Fibroblast of mammary gland (primary cell): ENCODE results near the gene MAD2L2.

Source experiments
- DNase-seq: peaks from one replicate; pipeline ENCODE4 v3.0.0-alpha.2; 2010; ENCODE audit warnings: low read depth
- H3K4me3 ChIP-seq: 2 replicates; pipeline ENCODE4 v1.5.1; 2011; ENCODE audit warnings: low read depth, mild to moderate bottlenecking, low read length, moderate library complexity; ENCODE audit not compliant: control insufficient read depth
- TF ChIP-seq, protein P1 (sequence below): conservative IDR thresholded peaks from 2 replicates; pipeline ENCODE4 v1.5.1; 2011; ENCODE audit warnings: low read depth, low read length, inconsistent platforms; ENCODE audit not compliant: control insufficient read depth, insufficient read depth

Gene MAD2L2

DNA sequence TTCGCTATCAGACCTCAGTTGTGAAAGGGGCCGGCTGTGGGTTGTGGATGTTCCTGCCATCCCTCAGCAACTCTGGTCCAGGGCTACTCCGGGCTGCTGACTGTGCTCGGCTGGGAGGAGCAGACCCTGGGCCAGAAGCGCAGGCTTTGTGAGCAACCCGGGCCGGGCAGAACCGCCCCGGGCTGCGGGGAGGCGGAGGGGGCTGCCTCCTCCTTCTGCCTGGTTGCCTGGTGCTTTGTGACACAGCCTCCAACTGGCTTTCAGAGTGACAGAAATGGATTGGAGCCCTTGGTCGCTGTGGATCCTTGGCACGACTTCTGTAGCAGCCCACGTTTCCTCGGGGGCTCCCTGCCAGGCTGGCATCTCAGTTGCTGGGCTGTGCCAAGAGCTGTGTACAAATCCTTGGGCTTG, 20.6 kb upstream of the MAD2L2 start:
- TF ChIP-seq, protein P1, sequence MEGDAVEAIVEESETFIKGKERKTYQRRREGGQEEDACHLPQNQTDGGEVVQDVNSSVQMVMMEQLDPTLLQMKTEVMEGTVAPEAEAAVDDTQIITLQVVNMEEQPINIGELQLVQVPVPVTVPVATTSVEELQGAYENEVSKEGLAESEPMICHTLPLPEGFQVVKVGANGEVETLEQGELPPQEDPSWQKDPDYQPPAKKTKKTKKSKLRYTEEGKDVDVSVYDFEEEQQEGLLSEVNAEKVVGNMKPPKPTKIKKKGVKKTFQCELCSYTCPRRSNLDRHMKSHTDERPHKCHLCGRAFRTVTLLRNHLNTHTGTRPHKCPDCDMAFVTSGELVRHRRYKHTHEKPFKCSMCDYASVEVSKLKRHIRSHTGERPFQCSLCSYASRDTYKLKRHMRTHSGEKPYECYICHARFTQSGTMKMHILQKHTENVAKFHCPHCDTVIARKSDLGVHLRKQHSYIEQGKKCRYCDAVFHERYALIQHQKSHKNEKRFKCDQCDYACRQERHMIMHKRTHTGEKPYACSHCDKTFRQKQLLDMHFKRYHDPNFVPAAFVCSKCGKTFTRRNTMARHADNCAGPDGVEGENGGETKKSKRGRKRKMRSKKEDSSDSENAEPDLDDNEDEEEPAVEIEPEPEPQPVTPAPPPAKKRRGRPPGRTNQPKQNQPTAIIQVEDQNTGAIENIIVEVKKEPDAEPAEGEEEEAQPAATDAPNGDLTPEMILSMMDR: no peak
- H3K4me3 ChIP-seq: no peak overlapping the region
- no peak for DNase-seq

DNA sequence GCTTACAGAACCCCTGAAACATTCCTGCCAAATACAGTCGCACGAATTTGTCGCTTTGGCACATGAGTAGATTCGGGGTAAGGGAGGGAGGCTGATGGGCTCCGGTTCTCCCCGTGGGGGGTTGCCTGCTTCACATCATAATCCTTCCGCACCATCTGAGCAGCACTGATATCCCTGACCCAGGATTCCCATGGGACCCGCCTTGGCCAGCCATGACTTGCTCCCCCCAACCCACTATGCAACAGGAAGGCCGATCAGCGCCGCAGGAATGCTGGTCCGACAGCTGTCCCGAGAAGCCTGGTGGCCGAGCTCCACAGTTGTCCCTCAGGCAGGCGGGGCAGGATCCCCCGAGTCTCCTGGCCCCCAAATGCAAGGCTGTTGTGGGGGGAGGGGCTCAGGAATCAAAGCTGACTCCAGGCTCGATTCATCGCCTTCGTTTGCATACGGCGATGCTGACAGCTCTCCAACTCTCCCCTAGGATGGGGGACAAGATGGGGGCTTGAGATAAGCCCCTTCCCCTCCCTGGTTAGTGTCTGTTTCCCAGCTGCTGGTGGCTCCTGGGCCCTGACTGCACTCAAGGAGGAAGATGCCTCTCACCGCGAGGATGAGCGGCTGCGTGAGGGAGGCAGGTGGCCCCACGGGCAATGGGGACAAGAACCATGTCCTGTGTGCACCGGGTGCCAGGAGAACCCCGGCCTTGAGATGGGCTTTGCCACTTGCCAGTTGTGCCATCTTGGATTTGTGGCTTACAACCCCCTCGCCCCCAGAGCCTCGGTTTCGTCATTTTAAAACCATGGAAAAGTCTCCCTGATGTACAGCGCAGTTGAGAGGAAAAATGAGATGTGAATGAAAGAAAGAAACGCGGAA, 19.9 kb upstream of the MAD2L2 start:
- H3K4me3 ChIP-seq: no peak overlapping the region
- TF ChIP-seq, protein P1: no peak
- no peak for DNase-seq

DNA sequence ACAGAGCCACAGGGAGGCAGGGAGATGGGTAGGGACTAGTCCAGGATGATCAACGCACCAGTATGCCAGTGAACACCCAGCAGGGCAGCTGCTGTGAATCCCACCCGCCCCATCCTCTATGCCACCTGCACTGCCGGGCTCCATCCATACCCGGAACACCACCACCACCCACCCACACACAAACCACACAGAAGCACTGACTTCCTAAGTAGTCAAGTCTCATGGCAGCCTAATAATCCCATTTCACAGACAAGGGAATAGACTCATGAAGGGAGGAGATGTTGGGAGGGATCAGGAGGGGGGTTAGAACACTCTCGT, 16.9 kb upstream of the MAD2L2 start:
- TF ChIP-seq, protein P1: no peak
- DNase-seq: no peak
- H3K4me3 ChIP-seq: no peak overlapping the region

DNA sequence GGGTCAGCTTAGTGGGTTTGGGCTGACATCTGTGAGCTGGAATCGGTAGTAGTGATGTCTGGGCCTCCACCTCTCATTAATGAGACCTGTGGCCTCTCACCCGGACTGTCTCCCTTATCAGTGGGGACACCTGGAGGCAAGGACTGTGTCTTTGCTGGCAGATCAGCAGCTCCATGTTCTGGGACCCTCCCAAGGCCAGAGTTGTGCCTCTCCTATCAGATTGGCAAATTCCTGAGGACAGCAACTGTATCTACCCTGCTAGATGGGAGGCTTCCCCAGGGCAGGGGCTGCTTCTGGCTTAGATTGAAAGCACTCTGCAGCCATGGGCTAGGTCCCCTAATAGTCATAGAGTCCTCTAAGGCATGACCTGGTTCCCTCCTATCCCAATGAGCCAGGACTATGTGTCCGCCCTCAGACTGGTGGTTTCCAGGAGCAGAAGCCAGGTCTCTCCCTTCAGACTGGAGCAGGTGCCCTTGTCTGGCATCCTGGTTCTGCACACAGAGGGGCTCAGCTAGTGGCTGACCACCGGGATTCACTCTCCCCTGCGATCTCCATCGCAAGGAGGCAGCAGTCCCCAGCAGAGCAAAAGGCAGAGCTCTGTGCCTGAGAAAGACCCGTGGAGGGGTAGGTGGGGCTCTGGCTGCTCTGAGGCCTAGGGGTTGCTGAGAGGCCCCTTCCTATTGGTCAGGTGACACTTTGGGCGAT, 16.4 kb upstream of the MAD2L2 start:
- TF ChIP-seq, protein P1: no peak
- no peak overlapping the region for H3K4me3 ChIP-seq
- DNase-seq: no peak

DNA sequence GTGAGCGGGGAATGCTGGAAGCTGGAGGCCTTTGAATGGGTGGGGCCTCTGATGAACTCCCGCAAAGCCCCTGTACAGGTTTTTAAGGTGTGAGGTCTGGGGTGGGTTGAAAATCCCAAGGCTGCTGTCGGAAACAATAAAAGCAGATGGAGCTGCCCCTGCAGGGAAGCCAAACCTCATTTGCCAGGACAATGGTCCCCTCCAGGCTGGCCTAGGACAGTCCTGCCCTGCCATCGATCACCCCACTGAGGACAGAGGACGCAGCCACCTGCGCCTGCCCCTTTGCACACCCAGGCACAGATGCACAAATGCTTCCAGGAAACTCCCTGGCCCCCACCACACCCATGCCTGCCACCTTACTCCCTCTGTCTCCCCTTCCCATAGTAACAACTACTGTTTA, 14.9 kb upstream of the MAD2L2 start:
- H3K4me3 ChIP-seq: no peak overlapping the region
- TF ChIP-seq, protein P1: no peak
- DNase-seq: no peak

DNA sequence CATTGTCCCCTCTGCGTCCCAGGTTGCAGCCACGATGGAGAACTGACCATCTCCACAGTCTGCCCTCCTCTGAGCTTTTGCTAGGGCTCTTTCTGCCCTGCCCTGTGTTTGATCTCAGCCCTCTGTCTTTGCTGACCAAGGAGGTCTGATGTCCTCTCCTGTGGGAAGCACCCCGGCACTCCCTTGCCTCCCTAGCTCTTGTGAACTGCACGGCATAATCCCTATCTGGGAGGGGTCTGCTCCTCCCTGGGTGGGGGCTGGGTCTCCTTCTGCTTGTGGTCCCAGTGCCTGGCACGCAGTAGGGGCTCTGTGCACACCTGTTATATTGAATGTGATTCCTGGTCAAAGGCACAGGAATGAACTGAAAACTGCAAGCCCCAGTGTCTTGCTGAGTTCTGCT, 13.0 kb upstream of the MAD2L2 start:
- no peak overlapping the region for H3K4me3 ChIP-seq
- TF ChIP-seq, protein P1: no peak
- DNase-seq: no peak
